Nephron progenitor cell (in vitro differentiated cells): ENCODE measurements around the gene CCNY.
"Not testable (repeated sequence)": the region's sequence is repeated elsewhere in the genome, so short reads cannot be mapped to it uniquely, and the experiment has no call there.

Experiments
- DNase-seq: peaks from one replicate; pipeline ENCODE4 v3.0.0; 2021
- H3K27ac Mint-ChIP-seq: 2 replicates; pipeline ENCODE4 v1.8.0; 2021; ENCODE audit warnings: mild to moderate bottlenecking, moderate library complexity, mixed read lengths
- H3K27me3 Mint-ChIP-seq: 2 replicates; pipeline ENCODE4 v1.8.0; 2021; ENCODE audit warnings: mild to moderate bottlenecking, low read depth, mixed read lengths; ENCODE audit not compliant: poor library complexity
- H3K36me3 Mint-ChIP-seq: 2 replicates; pipeline ENCODE4 v1.8.0; 2021; ENCODE audit warnings: low read depth, mixed read lengths
- H3K4me1 Mint-ChIP-seq: 2 replicates; pipeline ENCODE4 v1.8.0; 2021; ENCODE audit warnings: mixed read lengths
- H3K4me3 Mint-ChIP-seq: 2 replicates; pipeline ENCODE4 v1.8.0; 2021; ENCODE audit warnings: mild to moderate bottlenecking, moderate library complexity, mixed read lengths
- H3K9me3 Mint-ChIP-seq: 2 replicates; pipeline ENCODE4 v1.8.0; 2021; ENCODE audit warnings: mild to moderate bottlenecking, moderate library complexity, mixed read lengths
- TF ChIP-seq, protein P1 (sequence below): fragments of 200-600 bp; sonication (generic); IDR thresholded peaks from 2 replicates; pipeline ENCODE4 v1.5.0; 2021; ENCODE audit warnings: antibody characterized with exemption

CCNY gene

DNA sequence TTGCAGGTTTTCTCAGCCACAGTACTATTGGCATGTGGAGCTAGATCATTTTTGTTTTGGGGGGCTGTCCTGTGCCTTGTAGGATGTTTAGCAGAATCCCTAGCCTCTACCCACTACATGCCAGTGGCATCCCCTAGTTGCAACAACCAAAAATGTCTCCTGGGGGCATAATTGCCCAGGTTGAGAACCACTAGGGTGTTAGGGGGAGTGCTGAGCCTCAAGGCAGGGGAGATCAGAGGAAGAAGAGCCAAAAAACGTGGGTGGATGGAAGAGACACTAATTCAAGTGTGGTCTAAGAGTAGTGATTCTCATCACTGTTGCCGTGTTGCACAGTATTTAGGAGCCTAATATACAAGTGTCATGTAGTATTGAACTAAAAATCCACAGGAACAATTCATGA, 31.7 kb upstream of the CCNY start:
- Mint-ChIP-seq H3K4me1 (peaks cover 13% of the 10 kb centered on the region), H3K36me3 (no peaks in the 10 kb centered on the region), H3K4me3 (no peak overlapping the region), H3K9me3 (no peaks in the 10 kb centered on the region), H3K27ac (no peak overlapping the region), H3K27me3 (peaks cover 3% of the 10 kb centered on the region)
- no peak for DNase-seq
- TF ChIP-seq, protein P1, sequence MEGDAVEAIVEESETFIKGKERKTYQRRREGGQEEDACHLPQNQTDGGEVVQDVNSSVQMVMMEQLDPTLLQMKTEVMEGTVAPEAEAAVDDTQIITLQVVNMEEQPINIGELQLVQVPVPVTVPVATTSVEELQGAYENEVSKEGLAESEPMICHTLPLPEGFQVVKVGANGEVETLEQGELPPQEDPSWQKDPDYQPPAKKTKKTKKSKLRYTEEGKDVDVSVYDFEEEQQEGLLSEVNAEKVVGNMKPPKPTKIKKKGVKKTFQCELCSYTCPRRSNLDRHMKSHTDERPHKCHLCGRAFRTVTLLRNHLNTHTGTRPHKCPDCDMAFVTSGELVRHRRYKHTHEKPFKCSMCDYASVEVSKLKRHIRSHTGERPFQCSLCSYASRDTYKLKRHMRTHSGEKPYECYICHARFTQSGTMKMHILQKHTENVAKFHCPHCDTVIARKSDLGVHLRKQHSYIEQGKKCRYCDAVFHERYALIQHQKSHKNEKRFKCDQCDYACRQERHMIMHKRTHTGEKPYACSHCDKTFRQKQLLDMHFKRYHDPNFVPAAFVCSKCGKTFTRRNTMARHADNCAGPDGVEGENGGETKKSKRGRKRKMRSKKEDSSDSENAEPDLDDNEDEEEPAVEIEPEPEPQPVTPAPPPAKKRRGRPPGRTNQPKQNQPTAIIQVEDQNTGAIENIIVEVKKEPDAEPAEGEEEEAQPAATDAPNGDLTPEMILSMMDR, result no peak

DNA sequence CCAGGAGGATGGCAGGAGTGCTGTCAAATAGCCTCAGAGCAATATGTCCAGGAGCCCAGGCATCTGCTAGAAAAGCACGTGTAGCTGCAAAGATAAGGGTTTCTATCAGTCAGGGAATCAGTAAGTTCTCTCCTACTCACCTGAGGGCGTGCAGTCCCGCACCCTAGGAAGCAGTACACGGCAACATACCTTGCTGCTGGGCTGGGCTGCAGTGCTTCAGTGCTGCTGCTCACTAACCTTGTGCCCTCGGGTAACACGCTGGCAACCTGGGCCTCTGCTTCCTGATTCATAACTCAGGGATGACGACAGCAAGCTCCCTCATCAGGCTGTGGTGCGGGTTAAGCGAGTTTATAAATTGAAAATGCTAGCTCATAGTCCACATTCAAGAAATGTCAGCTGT, 29.5 kb upstream of the CCNY start:
- no peak for DNase-seq
- H3K9me3 Mint-ChIP-seq, result no peaks in the 10 kb centered on the region
- no peaks in the 10 kb centered on the region for H3K36me3 Mint-ChIP-seq
- TF ChIP-seq, protein P1, result no peak
- no peaks in the 10 kb centered on the region for H3K27me3 Mint-ChIP-seq
- peaks cover 18% of the 10 kb centered on the region for H3K4me1 Mint-ChIP-seq
- H3K4me3 Mint-ChIP-seq, result no peak overlapping the region
- H3K27ac Mint-ChIP-seq, result peak overlapping the region; percentile 16

GRCh38 chr10:35307297-35307696, 29.0 kb upstream of the CCNY start:
- Mint-ChIP-seq H3K27me3 (no peaks in the 10 kb centered on the region), H3K4me1 (peaks cover 18% of the 10 kb centered on the region), H3K9me3 (no peaks in the 10 kb centered on the region), H3K4me3 (no peak overlapping the region), H3K36me3 (no peaks in the 10 kb centered on the region), H3K27ac (no peak overlapping the region)
- TF ChIP-seq, protein P1, result no peak
- DNase-seq, result no peak

DNA sequence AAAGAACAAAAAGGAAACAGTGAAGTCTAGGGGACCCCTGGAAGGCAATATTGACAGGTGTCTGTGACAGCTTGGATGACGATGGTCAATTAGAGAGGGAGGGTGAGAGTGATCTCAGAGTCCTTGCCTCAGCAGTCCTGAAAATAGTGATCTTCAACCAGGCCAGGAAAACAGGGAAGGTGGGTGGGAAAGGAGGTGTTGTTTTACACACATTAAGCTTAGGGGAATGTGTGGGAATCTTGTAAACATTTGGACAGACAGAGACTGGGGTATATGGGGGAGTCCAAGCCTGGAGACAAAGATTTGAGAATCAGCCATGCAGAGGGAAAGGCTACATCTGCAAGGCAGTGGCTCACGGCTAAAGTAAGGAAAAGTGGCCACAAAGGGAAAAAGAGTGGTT, 27.5 kb upstream of the CCNY start:
- TF ChIP-seq, protein P1, result no peak
- Mint-ChIP-seq H3K9me3 (no peaks in the 10 kb centered on the region), H3K27ac (peak overlapping the region; percentile 90), H3K36me3 (peaks cover 10% of the 10 kb centered on the region), H3K4me1 (peaks cover 18% of the 10 kb centered on the region), H3K27me3 (no peaks in the 10 kb centered on the region), H3K4me3 (peak overlapping the region; percentile 16)
- DNase-seq, result no peak

- not testable (repeated sequence) for H3K27ac Mint-ChIP-seq, H3K27me3 Mint-ChIP-seq, H3K4me3 Mint-ChIP-seq
Measured at GRCh38 chr10:35314142-35314541, 22.2 kb upstream of the CCNY start.

DNA sequence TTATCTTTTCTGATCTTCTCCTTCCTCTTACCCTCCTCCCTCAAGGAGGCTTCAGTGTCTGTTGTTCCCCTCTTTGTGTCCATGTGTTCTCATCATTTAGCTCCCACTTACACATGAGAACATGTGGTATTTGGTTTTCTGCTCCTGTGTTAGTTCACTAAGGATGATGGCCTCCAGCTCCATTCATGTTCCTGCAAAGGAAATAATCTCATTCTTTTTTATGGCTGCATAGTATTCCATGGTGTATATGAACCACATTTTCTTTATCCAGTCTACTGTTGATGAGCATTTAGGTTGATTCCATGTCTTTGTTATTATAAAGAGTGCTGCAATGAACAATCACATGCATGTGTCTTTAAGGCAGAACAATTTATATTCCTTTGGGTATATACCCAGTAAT, 21.1 kb upstream of the CCNY start:
- not testable (repeated sequence) for H3K4me3 Mint-ChIP-seq, H3K27me3 Mint-ChIP-seq, H3K27ac Mint-ChIP-seq, DNase-seq, H3K4me1 Mint-ChIP-seq
- peaks cover 62% of the 10 kb centered on the region for H3K36me3 Mint-ChIP-seq
- H3K9me3 Mint-ChIP-seq, result peaks cover 12% of the 10 kb centered on the region

More at GRCh38 chr10:35314142-35314541, 22.2 kb upstream of the CCNY start:
- DNase-seq, H3K4me1 Mint-ChIP-seq: not testable (repeated sequence)
- Mint-ChIP-seq H3K36me3 (peaks cover 55% of the 10 kb centered on the region), H3K9me3 (peaks cover 12% of the 10 kb centered on the region)

DNA sequence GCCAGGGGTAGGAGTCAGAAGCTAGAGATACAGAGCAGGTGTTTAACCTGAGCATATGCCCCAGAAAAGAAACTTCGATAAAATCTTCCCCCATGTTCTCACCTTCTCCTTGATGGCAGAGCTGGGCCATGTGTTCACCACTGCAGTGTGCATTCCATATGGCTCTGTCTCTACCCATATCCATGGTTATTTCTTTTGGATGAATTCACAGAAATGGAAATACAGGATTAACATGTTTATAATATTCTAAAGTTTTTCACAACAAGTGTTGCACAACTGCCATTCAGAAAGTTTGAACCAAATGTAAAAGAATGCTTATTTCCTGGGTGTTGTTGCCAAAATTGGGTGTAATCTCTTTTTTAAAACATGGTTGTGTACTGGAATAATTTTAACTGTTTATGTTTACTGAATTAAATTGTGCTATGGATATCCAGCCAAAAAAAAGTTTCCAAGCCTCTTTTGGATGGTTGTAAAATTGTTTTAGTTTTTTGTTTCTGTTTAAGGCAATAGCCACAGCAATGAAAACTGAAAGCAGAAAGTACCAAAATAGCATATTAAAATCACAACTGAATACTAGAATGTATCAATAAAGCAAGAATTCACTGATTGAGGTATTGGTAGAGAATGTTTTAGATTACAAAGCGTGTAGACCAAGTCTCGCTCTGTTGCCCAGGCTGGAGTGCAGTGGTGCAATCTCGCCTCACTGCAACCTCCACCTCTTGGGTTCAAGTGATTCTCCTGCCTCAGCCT, 19.9 kb upstream of the CCNY start:
- no peaks in the 10 kb centered on the region for H3K4me1 Mint-ChIP-seq

More for the DNA sequence above, 19.9 kb upstream of the CCNY start:
- no peak for DNase-seq
- Mint-ChIP-seq H3K36me3 (peaks cover 71% of the 10 kb centered on the region), H3K4me3 (no peak overlapping the region), H3K27me3 (no peaks in the 10 kb centered on the region), H3K9me3 (peaks cover 12% of the 10 kb centered on the region), H3K27ac (peak overlapping the region; percentile 34)
- TF ChIP-seq, protein P1, result no peak
